ENCODE data around the gene EIF2D. TPM values are rescaled to one million over a fixed set of nuclear protein-coding genes. Genes with fewer than 3 reads are reported as not detected.
A peak's percentile ranks its signal among the peaks of the same experiment; 100 is the strongest.

The EIF2D gene
- total and polyA plus RNA-seq, 9 of the 15 experiments (the other 6 are each of a cell fraction or from before 2014, with no cell fraction given), result 81.1 to 138 (median 93.9) TPM

- ChIA-PET CTCF (ENCODE audit: low intra/inter-chr PET ratio) (no interaction called here), POLR2A (interaction anchor here (0.5 to 3.7 kb wide), 9 partner anchors 8 to 503 kb away, joined by 3 to 24 read pairs (median 4); no protein-coding TSS in a partner anchor)
- ATAC-seq, result peak; percentile 48
- BruUV-seq (replicated peaks), result no TSS peak
- peak overlapping the region; percentile 63 for H3K4me3 ChIP-seq
- H3K9me3 ChIP-seq (replicated peaks; ENCODE audit: control insufficient read depth, insufficient read depth, low read depth, low read length), result no peaks in the 10 kb centered on the region
- H3K79me2 ChIP-seq (ENCODE audit: control insufficient read depth, insufficient read depth, low read length), result peaks cover 60% of the 10 kb centered on the region
- peak overlapping the region; percentile 70 to 86 for H3K9ac ChIP-seq (ENCODE audit: insufficient read depth in 1 of 2, low read depth in 2 of 2, low read length in 2 of 2)
- in situ Hi-C loops (cut with MboI), result no loop called here
- H3K27ac ChIP-seq (ENCODE audit: extremely low read depth, low read depth, low read length), result peak overlapping the region; percentile 81
- H4K20me1 ChIP-seq (replicated peaks; ENCODE audit: control insufficient read depth, insufficient read depth, low read length), result no peaks in the 10 kb centered on the region
- no peaks in the 10 kb centered on the region for H3K9me1 ChIP-seq (ENCODE audit: control insufficient read depth, insufficient read depth, low read length)
- peak; percentile 29 for FAIRE-seq
- H3K4me1 ChIP-seq (replicated peaks in 1 of 2; ENCODE audit: control insufficient read depth in 2 of 2, insufficient read depth in 2 of 2, low read length in 2 of 2), result peaks cover 38 to 70% of the 10 kb centered on the region in 2 experiments
- intact Hi-C loops (cut with micrococcal nuclease), result no loop called here
- peak overlapping the region; percentile 78 for H3K4me2 ChIP-seq (ENCODE audit: insufficient read depth, low read length)
- peak overlapping the region; percentile 72 for H2AFZ ChIP-seq (ENCODE audit: low read depth, low read length)
- WGBS (ENCODE audit: insufficient coverage, low coverage, missing lambda C conversion rate), result 8% methylated on average over 5 of the region's 5 CpGs
- peaks cover 36% of the 10 kb centered on the region for H3K36me3 ChIP-seq (ENCODE audit: control insufficient read depth, insufficient read depth, low read length)
- H3K27me3 ChIP-seq (ENCODE audit: control insufficient read depth in 2 of 2, insufficient read depth in 2 of 2, low read length in 2 of 2), result no peaks in the 10 kb centered on the region
- DNase-seq (ENCODE audit: extremely low read depth in 1 of 4, low spot score in 3 of 4), result peak in 2 of 4 experiments; percentile 67 to 77
- TF ChIP-seq SRF (CRISPR knock-in tag; IDR thresholded peaks at IDR 0.05), result peak in 1 of 2 experiments; percentile 67; a peak in 1 of 4 replicates
- TF ChIP-seq CHD7 (IDR thresholded peaks at IDR 0.05; ENCODE audit: low read depth, low read length), result no peak
- 0 out of 2 replicates have a peak, but pooled peaks have one; percentile 4 for TF ChIP-seq PKNOX1 (IDR thresholded peaks at IDR 0.05)
- peak; percentile 62; the same call in 1 of the 2 replicates for TF ChIP-seq MTA1 (IDR thresholded peaks at IDR 0.05; ENCODE audit: borderline replicate concordance)
- peak; percentile 15 for TF ChIP-seq WHSC1 (IDR thresholded peaks at IDR 0.05; ENCODE audit: low read length)
- TF ChIP-seq ZFP30 (CRISPR knock-in tag; IDR thresholded peaks at IDR 0.05; ENCODE audit: borderline replicate concordance), result no peak
- peak; percentile 15 for TF ChIP-seq TAF1 (IDR thresholded peaks at IDR 0.05; ENCODE audit: control insufficient read depth, extremely low read depth, insufficient read depth, low read length, severe bottlenecking)
- no peak for TF ChIP-seq TAF7 (tag; IDR thresholded peaks at IDR 0.05)
- no peak for TF ChIP-seq CREB5 (CRISPR knock-in tag; IDR thresholded peaks at IDR 0.05)
These were observed 52.6 kb downstream of the EIF2D start for GRCh38 chr1:206559672-206559995.
